Stimulated activated memory B cell treated with anti-CD40 and anti-IgM and Interleukin-4, amounts not matched to agents 10 μg/mL and 1 μg/mL and 100 μg/mL, for 72 hours (primary cell): ENCODE results near the gene TNS4.

ENCODE experiments used
- ATAC-seq: fragments of 150-1000 bp; cut with Tn5 transposase; 2 replicates; pipeline ENCODE4 v1.10.0; 2021
- H3K27ac Mint-ChIP-seq: one replicate; pipeline ENCODE4 v1.8.0; 2022; ENCODE audit warnings: mild to moderate bottlenecking, mixed read lengths
- H3K27me3 Mint-ChIP-seq: one replicate; pipeline ENCODE4 v1.8.0; 2022; ENCODE audit warnings: mixed read lengths
- H3K36me3 Mint-ChIP-seq: one replicate; pipeline ENCODE4 v1.8.0; 2022; ENCODE audit warnings: mixed read lengths
- H3K4me1 Mint-ChIP-seq: one replicate; pipeline ENCODE4 v1.8.0; 2022; ENCODE audit warnings: mixed read lengths
- H3K4me3 Mint-ChIP-seq: one replicate; pipeline ENCODE4 v1.8.0; 2022; ENCODE audit warnings: mild to moderate bottlenecking, moderate library complexity, mixed read lengths
- H3K9me3 Mint-ChIP-seq: one replicate; pipeline ENCODE4 v1.8.0; 2022; ENCODE audit warnings: mixed read lengths

TNS4 gene

GRCh38 chr17:40496170-40496569 is 5.3 kb downstream of the TNS4 start:
- Mint-ChIP-seq H3K36me3 (no peaks in the 10 kb centered on the region), H3K27me3 (peaks cover 36% of the 10 kb centered on the region), H3K4me3 (no peak overlapping the region), H3K4me1 (peaks cover 9% of the 10 kb centered on the region), H3K27ac (no peak overlapping the region), H3K9me3 (no peaks in the 10 kb centered on the region)
- ATAC-seq, result peak; percentile 20

- ATAC-seq, result no peak
- Mint-ChIP-seq H3K4me3 (no peak overlapping the region), H3K4me1 (peaks cover 15% of the 10 kb centered on the region), H3K27me3 (peaks cover 26% of the 10 kb centered on the region), H3K9me3 (no peaks in the 10 kb centered on the region), H3K36me3 (no peaks in the 10 kb centered on the region), H3K27ac (no peak overlapping the region)
Observed at GRCh38 chr17:40495140-40495539, 6.3 kb downstream of the TNS4 start.

- Mint-ChIP-seq H3K36me3 (no peaks in the 10 kb centered on the region), H3K4me3 (no peak overlapping the region), H3K27ac (no peak overlapping the region), H3K27me3 (peaks cover 12% of the 10 kb centered on the region), H3K4me1 (peaks cover 28% of the 10 kb centered on the region), H3K9me3 (no peaks in the 10 kb centered on the region)
- no peak for ATAC-seq
Observed at GRCh38 chr17:40493697-40494096, 7.7 kb downstream of the TNS4 start.

- ATAC-seq, result no peak
- Mint-ChIP-seq H3K27ac (no peak overlapping the region), H3K27me3 (peaks cover under 1% of the 10 kb centered on the region), H3K36me3 (no peaks in the 10 kb centered on the region), H3K4me1 (peaks cover 31% of the 10 kb centered on the region), H3K4me3 (no peak overlapping the region), H3K9me3 (no peaks in the 10 kb centered on the region)
Observed at GRCh38 chr17:40491486-40491885, 9.9 kb downstream of the TNS4 start.

- Mint-ChIP-seq H3K4me3 (no peak overlapping the region), H3K36me3 (no peaks in the 10 kb centered on the region), H3K4me1 (peaks cover 31% of the 10 kb centered on the region), H3K9me3 (no peaks in the 10 kb centered on the region), H3K27ac (no peak overlapping the region), H3K27me3 (no peaks in the 10 kb centered on the region)
- no peak for ATAC-seq
Observed at GRCh38 chr17:40490982-40491381, 10.4 kb downstream of the TNS4 start.

- Mint-ChIP-seq H3K27me3 (no peaks in the 10 kb centered on the region), H3K9me3 (no peaks in the 10 kb centered on the region), H3K4me3 (no peak overlapping the region), H3K36me3 (no peaks in the 10 kb centered on the region), H3K27ac (peak overlapping the region; percentile 57), H3K4me1 (peaks cover 31% of the 10 kb centered on the region)
- no peak for ATAC-seq
Observed at GRCh38 chr17:40490289-40490853, 11.1 kb downstream of the TNS4 start.

- Mint-ChIP-seq H3K9me3 (no peaks in the 10 kb centered on the region), H3K4me1 (peaks cover 36% of the 10 kb centered on the region), H3K27me3 (no peaks in the 10 kb centered on the region), H3K27ac (no peak overlapping the region), H3K36me3 (no peaks in the 10 kb centered on the region), H3K4me3 (no peak overlapping the region)
- no peak for ATAC-seq
Observed at GRCh38 chr17:40487371-40488020, 13.9 kb downstream of the TNS4 start.

GRCh38 chr17:40486522-40487370 is 14.7 kb downstream of the TNS4 start:
- H3K27ac Mint-ChIP-seq, result no peak overlapping the region
- peaks cover 39% of the 10 kb centered on the region for H3K4me1 Mint-ChIP-seq
- no peak for ATAC-seq

GRCh38 chr17:40485851-40486521 is 15.4 kb downstream of the TNS4 start:
- ATAC-seq, result no peak
- no peaks in the 10 kb centered on the region for H3K9me3 Mint-ChIP-seq
- no peak overlapping the region for H3K27ac Mint-ChIP-seq
- no peaks in the 10 kb centered on the region for H3K36me3 Mint-ChIP-seq
- no peak overlapping the region for H3K4me3 Mint-ChIP-seq
- H3K27me3 Mint-ChIP-seq, result no peaks in the 10 kb centered on the region
- H3K4me1 Mint-ChIP-seq, result peaks cover 41% of the 10 kb centered on the region

More at GRCh38 chr17:40486522-40487370, 14.7 kb downstream of the TNS4 start:
- Mint-ChIP-seq H3K36me3 (no peaks in the 10 kb centered on the region), H3K9me3 (no peaks in the 10 kb centered on the region), H3K4me3 (no peak overlapping the region), H3K27me3 (no peaks in the 10 kb centered on the region)

GRCh38 chr17:40484973-40485530 is 16.4 kb downstream of the TNS4 start:
- no peak for ATAC-seq
- no peaks in the 10 kb centered on the region for H3K27me3 Mint-ChIP-seq
- H3K36me3 Mint-ChIP-seq, result no peaks in the 10 kb centered on the region
- H3K27ac Mint-ChIP-seq, result no peak overlapping the region
- no peaks in the 10 kb centered on the region for H3K9me3 Mint-ChIP-seq
- no peak overlapping the region for H3K4me3 Mint-ChIP-seq
- peaks cover 41% of the 10 kb centered on the region for H3K4me1 Mint-ChIP-seq

GRCh38 chr17:40484285-40484972 is 17.0 kb downstream of the TNS4 start:
- peaks cover 41% of the 10 kb centered on the region for H3K4me1 Mint-ChIP-seq
- no peaks in the 10 kb centered on the region for H3K27me3 Mint-ChIP-seq
- H3K27ac Mint-ChIP-seq, result no peak overlapping the region

GRCh38 chr17:40483679-40484078 is 17.7 kb downstream of the TNS4 start:
- H3K27me3 Mint-ChIP-seq, result no peaks in the 10 kb centered on the region
- no peak overlapping the region for H3K27ac Mint-ChIP-seq
- ATAC-seq, result no peak
- H3K4me3 Mint-ChIP-seq, result no peak overlapping the region
- no peaks in the 10 kb centered on the region for H3K36me3 Mint-ChIP-seq
- H3K9me3 Mint-ChIP-seq, result no peaks in the 10 kb centered on the region
- H3K4me1 Mint-ChIP-seq, result peaks cover 41% of the 10 kb centered on the region

More at GRCh38 chr17:40484285-40484972, 17.0 kb downstream of the TNS4 start:
- H3K36me3 Mint-ChIP-seq, result no peaks in the 10 kb centered on the region
- no peak for ATAC-seq
- no peaks in the 10 kb centered on the region for H3K9me3 Mint-ChIP-seq
- H3K4me3 Mint-ChIP-seq, result no peak overlapping the region

- Mint-ChIP-seq H3K27me3 (no peaks in the 10 kb centered on the region), H3K4me3 (no peak overlapping the region), H3K36me3 (no peaks in the 10 kb centered on the region), H3K4me1 (peaks cover 39% of the 10 kb centered on the region), H3K27ac (peak overlapping the region; percentile 57), H3K9me3 (no peaks in the 10 kb centered on the region)
- ATAC-seq, result no peak
Observed at GRCh38 chr17:40482722-40483121, 18.7 kb downstream of the TNS4 start.

- no peak for ATAC-seq
- Mint-ChIP-seq H3K4me3 (peak overlapping the region; percentile 25), H3K27ac (peak overlapping the region; percentile 86), H3K4me1 (peaks cover 39% of the 10 kb centered on the region), H3K36me3 (no peaks in the 10 kb centered on the region), H3K27me3 (no peaks in the 10 kb centered on the region), H3K9me3 (no peaks in the 10 kb centered on the region)
Observed at GRCh38 chr17:40481106-40481505, 20.3 kb downstream of the TNS4 start.
